DND-41 (cell line): ENCODE measurements around the gene U2AF1L4.

Experiments used
- CTCF ChIP-seq: IDR thresholded peaks from 2 replicates; pipeline ENCODE4 v1.5.1; 2012; ENCODE audit warnings: borderline replicate concordance, low read length, moderate library complexity, mild to moderate bottlenecking; ENCODE audit not compliant: poor library complexity, severe bottlenecking; ENCODE audit errors: extremely low read depth
- EZH2 ChIP-seq: IDR thresholded peaks from 3 replicates; pipeline ENCODE4 v1.6.1; 2012; ENCODE audit warnings: borderline replicate concordance, low read depth, mild to moderate bottlenecking, moderate library complexity, low read length, inconsistent platforms; ENCODE audit not compliant: severe bottlenecking

DNA sequence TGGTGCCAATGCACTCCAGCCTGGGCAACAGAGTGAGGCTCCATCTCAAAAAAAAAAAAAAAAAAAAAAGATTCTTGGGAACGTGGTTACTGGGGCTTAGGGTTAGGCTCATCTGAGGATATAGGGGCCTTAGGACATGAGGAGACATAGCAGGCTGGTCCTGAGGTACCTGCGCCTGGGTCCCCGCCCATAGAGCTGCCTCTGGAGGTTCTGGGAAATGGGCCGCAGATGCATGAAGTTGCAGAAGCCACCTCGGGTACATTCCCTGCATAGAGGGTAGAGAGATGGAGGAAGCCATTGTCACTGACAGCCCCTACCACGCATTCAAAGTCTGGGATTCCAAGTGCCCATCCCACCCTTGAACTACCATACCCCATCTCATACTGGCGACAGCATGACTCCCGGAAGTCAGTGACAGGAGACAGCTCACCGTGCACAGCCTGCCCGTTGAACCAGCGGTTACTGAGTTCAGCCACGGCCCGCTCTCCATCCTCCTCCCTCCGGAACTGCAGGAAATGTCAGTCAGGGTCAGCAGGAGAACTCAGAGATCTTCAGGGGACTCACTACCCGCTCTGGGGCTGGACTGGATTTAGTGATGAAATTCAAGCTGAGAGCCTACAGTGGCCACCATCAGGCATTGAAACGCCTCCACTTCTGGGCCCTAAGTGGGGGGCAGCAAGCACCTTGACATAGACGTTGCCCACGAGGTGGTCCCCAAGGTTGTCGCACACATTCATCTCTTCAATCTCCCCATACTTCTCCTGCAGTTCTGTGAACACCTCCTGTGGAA, 1.4 kb downstream of the U2AF1L4 start:
- no peak for TF ChIP-seq EZH2
- no peak for TF ChIP-seq CTCF
